ENCODE data around the gene RPS14.
"Not testable (repeated sequence)": the region's sequence is repeated elsewhere in the genome, so short reads cannot be mapped to it uniquely, and the experiment has no call there.

RPS14 gene

GRCh38 chr5:150443242-150444075, 6.1 kb downstream of the RPS14 start:
- no peak for DNase-seq

- no peak for DNase-seq
Observed at GRCh38 chr5:150442699-150443080, 6.8 kb downstream of the RPS14 start.

- DNase-seq, result no peak
Observed at GRCh38 chr5:150441813-150442698, 7.5 kb downstream of the RPS14 start.

- no peak for DNase-seq
Observed at GRCh38 chr5:150440948-150441812, 8.4 kb downstream of the RPS14 start.

GRCh38 chr5:150438873-150439546, 10.5 kb downstream of the RPS14 start:
- no peak for DNase-seq

GRCh38 chr5:150436141-150436680, 13.3 kb downstream of the RPS14 start:
- DNase-seq, result peak; percentile 56

- no peak for DNase-seq
Observed at GRCh38 chr5:150434464-150434863, 15.1 kb downstream of the RPS14 start.

GRCh38 chr5:150431574-150431973, 18.0 kb downstream of the RPS14 start:
- DNase-seq, result no peak

- no peak for DNase-seq
Observed at GRCh38 chr5:150431048-150431447, 18.5 kb downstream of the RPS14 start.

GRCh38 chr5:150429410-150429873, 20.1 kb downstream of the RPS14 start:
- DNase-seq, result no peak

GRCh38 chr5:150428978-150429377, 20.6 kb downstream of the RPS14 start:
- no peak for DNase-seq

GRCh38 chr5:150428106-150428876, 21.2 kb downstream of the RPS14 start:
- no peak for DNase-seq

GRCh38 chr5:150426165-150426564, 23.4 kb downstream of the RPS14 start:
- DNase-seq, result not testable (repeated sequence)

GRCh38 chr5:150422758-150423157, 26.8 kb downstream of the RPS14 start:
- DNase-seq, result no peak

GRCh38 chr5:150422075-150422474, 27.5 kb downstream of the RPS14 start:
- no peak for DNase-seq

GRCh38 chr5:150419630-150420270, 29.8 kb downstream of the RPS14 start:
- no peak for DNase-seq

- not testable (repeated sequence) for DNase-seq
Observed at GRCh38 chr5:150413902-150414790, 35.4 kb downstream of the RPS14 start.

- DNase-seq, result no peak
Observed at GRCh38 chr5:150413176-150413901, 36.2 kb downstream of the RPS14 start.

Data from NCI-H1105 treated with DMSO at 0.1 percent for 48 hours (cell line).